BLaER1 (cell line): ENCODE data around the gene LHFPL6.

ENCODE experiments used
- H3K27ac ChIP-seq: shearing (Covaris generic); formaldehyde crosslinking; 2 replicates; pipeline ENCODE4 v1.8.1; 2022
- H3K27me3 ChIP-seq: shearing (Covaris generic); formaldehyde crosslinking; 2 replicates; pipeline ENCODE4 v1.8.1; 2022
- H3K36me3 ChIP-seq: shearing (Covaris generic); formaldehyde crosslinking; 2 replicates; pipeline ENCODE4 v1.8.1; 2022
- H3K4me1 ChIP-seq: shearing (Covaris generic); formaldehyde crosslinking; 2 replicates; pipeline ENCODE4 v1.8.1; 2022
- H3K4me2 ChIP-seq: shearing (Covaris generic); formaldehyde crosslinking; 2 replicates; pipeline ENCODE4 v1.8.1; 2022
- H3K4me3 ChIP-seq: shearing (Covaris generic); formaldehyde crosslinking; 2 replicates; pipeline ENCODE4 v1.8.1; 2022
- H3K9ac ChIP-seq: shearing (Covaris generic); formaldehyde crosslinking; 2 replicates; pipeline ENCODE4 v1.8.1; 2022
- H3K9me3 ChIP-seq: shearing (Covaris generic); formaldehyde crosslinking; 2 replicates; pipeline ENCODE4 v1.8.1; 2022
- H4K20me1 ChIP-seq: shearing (Covaris generic); formaldehyde crosslinking; 2 replicates; pipeline ENCODE4 v1.8.1; 2022
- Cebpa-rat ChIP-seq: shearing (Covaris generic); IDR thresholded peaks from 2 replicates; pipeline ENCODE4 v1.8.1; 2022

The LHFPL6 gene

DNA sequence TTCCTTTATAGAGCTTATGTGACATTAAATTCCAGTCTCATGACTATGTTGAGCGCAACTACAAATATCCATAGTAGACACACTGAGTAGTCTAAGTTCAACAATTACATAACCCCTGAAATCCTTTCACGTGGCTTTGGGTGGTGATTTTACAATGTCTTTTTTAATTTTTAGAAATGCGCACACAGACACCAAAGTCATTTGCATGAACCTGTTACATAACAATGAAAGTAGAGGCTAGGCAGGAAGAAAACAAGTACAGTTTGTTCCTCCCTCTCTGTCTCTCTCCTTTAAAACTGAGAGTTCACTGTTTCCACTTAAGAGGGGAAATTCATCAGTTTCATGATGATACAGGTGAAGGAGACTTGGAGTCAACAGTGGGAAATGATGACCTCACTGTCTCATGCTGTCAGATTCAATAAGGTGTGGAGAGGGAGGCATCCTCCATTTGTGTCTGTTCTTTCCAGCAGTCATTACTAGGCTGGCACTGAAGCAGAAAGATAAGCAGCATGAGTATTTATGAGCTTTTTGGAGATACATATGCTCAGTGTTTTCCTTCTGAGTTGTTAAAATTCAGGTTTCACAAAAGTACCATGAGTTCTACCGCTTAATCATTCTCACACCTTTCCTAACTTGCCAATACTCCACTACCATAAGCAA lies 201.8 kb downstream of the LHFPL6 start:
- Histone ChIP-seq H3K4me1 (peaks cover 7% of the 10 kb centered on the region), H3K9ac (no peak overlapping the region), H3K4me3 (no peak overlapping the region), H3K4me2 (no peak overlapping the region), H3K9me3 (no peaks in the 10 kb centered on the region), H3K36me3 (no peaks in the 10 kb centered on the region), H3K27ac (no peak overlapping the region), H4K20me1 (no peaks in the 10 kb centered on the region), H3K27me3 (no peaks in the 10 kb centered on the region)
- TF ChIP-seq Cebpa-rat: no peak

GRCh38 chr13:39399102-39399501 lies 203.9 kb downstream of the LHFPL6 start:
- H3K4me3 ChIP-seq: no peak overlapping the region
- H3K9me3 ChIP-seq: no peaks in the 10 kb centered on the region
- peaks cover 7% of the 10 kb centered on the region for H3K4me1 ChIP-seq
- H4K20me1 ChIP-seq: no peaks in the 10 kb centered on the region
- no peak overlapping the region for H3K9ac ChIP-seq
- no peaks in the 10 kb centered on the region for H3K36me3 ChIP-seq
- H3K27me3 ChIP-seq: no peaks in the 10 kb centered on the region
- TF ChIP-seq Cebpa-rat: no peak
- no peak overlapping the region for H3K4me2 ChIP-seq
- H3K27ac ChIP-seq: no peak overlapping the region

DNA sequence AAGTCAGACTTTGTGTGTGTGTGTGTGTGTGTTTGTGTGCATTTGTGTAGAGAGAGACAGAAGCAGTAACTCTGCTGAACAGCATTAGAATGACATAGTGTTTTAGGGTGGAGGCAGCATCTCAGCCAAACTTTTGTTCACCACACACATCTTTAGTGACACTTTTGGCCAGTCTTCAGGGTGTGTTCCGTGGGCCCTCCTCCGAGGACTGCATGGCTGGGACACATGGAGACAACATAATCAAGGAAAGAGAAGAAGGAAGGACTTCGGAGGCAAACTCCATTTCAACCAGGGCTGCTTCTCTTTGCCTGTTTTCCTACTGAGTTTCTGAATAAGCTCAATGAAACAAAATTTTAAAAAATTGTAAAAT lies 205.1 kb downstream of the LHFPL6 start:
- no peak for TF ChIP-seq Cebpa-rat
- Histone ChIP-seq H3K27me3 (no peaks in the 10 kb centered on the region), H3K9me3 (no peaks in the 10 kb centered on the region), H3K4me2 (no peak overlapping the region), H3K4me3 (no peak overlapping the region), H3K4me1 (peaks cover 7% of the 10 kb centered on the region), H3K36me3 (no peaks in the 10 kb centered on the region), H3K27ac (no peak overlapping the region), H4K20me1 (no peaks in the 10 kb centered on the region), H3K9ac (no peak overlapping the region)

- no peak overlapping the region for H3K4me3 ChIP-seq
- TF ChIP-seq Cebpa-rat: no peak
- H3K36me3 ChIP-seq: no peaks in the 10 kb centered on the region
- H4K20me1 ChIP-seq: no peaks in the 10 kb centered on the region
- no peak overlapping the region for H3K27ac ChIP-seq
- H3K9ac ChIP-seq: no peak overlapping the region
- H3K4me2 ChIP-seq: peak overlapping the region; percentile 4; the same call in 1 of the 2 replicates
- H3K4me1 ChIP-seq: peaks cover 7% of the 10 kb centered on the region
- H3K27me3 ChIP-seq: no peaks in the 10 kb centered on the region
- no peaks in the 10 kb centered on the region for H3K9me3 ChIP-seq
Measured at GRCh38 chr13:39397226-39397895, 205.6 kb downstream of the LHFPL6 start.

- no peak overlapping the region for H3K27ac ChIP-seq
- no peaks in the 10 kb centered on the region for H3K9me3 ChIP-seq
- peaks cover 7% of the 10 kb centered on the region for H3K4me1 ChIP-seq
- H4K20me1 ChIP-seq: no peaks in the 10 kb centered on the region
- H3K9ac ChIP-seq: no peak overlapping the region
- H3K27me3 ChIP-seq: no peaks in the 10 kb centered on the region
- H3K4me2 ChIP-seq: no peak overlapping the region
- H3K4me3 ChIP-seq: no peak overlapping the region
- no peak for TF ChIP-seq Cebpa-rat
- no peaks in the 10 kb centered on the region for H3K36me3 ChIP-seq
Measured at GRCh38 chr13:39394796-39395678, 208.0 kb downstream of the LHFPL6 start.

DNA sequence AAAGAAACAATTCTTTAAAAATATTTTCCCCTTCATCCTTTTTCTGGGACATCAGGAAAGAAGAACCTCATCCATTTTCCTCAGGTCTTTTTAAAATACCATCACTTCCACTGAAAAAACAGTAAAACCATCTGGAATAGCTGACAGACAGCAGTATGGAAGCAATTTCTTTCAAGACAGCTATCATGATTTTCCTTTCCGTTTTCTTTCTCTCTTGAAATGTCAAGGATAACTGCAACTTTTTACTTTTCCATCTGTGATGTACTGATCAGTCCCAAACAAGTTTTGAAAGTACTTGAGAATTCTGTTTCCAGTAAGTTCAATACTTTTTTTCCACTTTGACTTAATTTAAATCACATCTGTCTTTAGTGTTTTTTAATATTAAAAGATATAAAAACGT lies 211.2 kb downstream of the LHFPL6 start:
- H3K4me1 ChIP-seq: no peaks in the 10 kb centered on the region
- H3K4me2 ChIP-seq: no peak overlapping the region
- H4K20me1 ChIP-seq: no peaks in the 10 kb centered on the region
- H3K27ac ChIP-seq: no peak overlapping the region
- H3K4me3 ChIP-seq: no peak overlapping the region
- H3K9ac ChIP-seq: no peak overlapping the region
- H3K9me3 ChIP-seq: no peaks in the 10 kb centered on the region
- H3K36me3 ChIP-seq: no peaks in the 10 kb centered on the region
- no peak for TF ChIP-seq Cebpa-rat
- H3K27me3 ChIP-seq: no peaks in the 10 kb centered on the region

DNA sequence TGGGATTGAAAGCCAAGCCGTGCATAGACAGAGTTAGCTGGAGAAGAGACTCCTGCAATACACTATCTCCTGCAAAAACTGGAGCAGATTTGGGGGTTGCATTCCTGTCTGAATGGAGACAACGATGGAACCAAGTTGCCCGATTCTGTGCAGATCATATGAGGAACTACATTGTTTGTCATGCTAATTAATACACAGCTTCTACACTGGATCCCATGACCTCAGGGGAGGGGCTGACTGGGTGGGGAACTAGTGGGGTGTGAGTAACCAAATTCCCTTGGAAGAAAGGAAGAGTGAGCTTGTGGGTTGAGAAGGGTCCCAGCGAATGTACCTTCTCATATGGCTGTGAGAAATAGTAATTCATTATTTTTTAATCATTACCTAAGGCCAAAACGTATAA lies 214.0 kb downstream of the LHFPL6 start:
- H3K4me2 ChIP-seq: no peak overlapping the region
- no peaks in the 10 kb centered on the region for H4K20me1 ChIP-seq
- no peaks in the 10 kb centered on the region for H3K9me3 ChIP-seq
- no peak overlapping the region for H3K4me3 ChIP-seq
- no peak overlapping the region for H3K9ac ChIP-seq
- TF ChIP-seq Cebpa-rat: no peak
- no peaks in the 10 kb centered on the region for H3K36me3 ChIP-seq
- no peak overlapping the region for H3K27ac ChIP-seq
- no peaks in the 10 kb centered on the region for H3K27me3 ChIP-seq
- H3K4me1 ChIP-seq: no peaks in the 10 kb centered on the region

GRCh38 chr13:39385621-39386231 lies 217.3 kb downstream of the LHFPL6 start:
- Histone ChIP-seq H3K27ac (no peak overlapping the region), H3K4me1 (no peaks in the 10 kb centered on the region), H3K4me2 (no peak overlapping the region), H3K9ac (no peak overlapping the region), H4K20me1 (no peaks in the 10 kb centered on the region), H3K27me3 (no peaks in the 10 kb centered on the region), H3K4me3 (no peak overlapping the region), H3K36me3 (no peaks in the 10 kb centered on the region), H3K9me3 (no peaks in the 10 kb centered on the region)
- TF ChIP-seq Cebpa-rat: no peak

DNA sequence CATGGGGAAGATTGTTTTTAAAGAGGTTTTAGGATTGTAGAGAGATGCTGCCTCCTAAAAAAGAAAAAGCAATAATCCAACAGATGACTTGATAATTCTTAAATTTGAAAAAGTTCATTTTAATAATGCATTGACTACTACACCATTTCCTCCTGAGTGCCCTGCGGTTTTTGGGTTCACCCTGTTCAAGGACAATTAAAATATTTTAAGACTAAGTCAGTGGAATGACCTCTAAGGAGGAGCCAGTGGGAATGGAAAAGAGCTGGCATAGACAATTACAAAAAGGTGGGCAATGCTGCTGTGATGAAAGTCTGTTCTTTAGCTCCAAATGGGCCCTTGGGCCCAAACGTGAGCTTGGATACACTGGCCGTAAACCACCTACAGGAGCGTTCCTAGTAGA lies 217.8 kb downstream of the LHFPL6 start:
- Histone ChIP-seq H3K4me3 (no peak overlapping the region), H3K27ac (no peak overlapping the region), H4K20me1 (no peaks in the 10 kb centered on the region), H3K27me3 (no peaks in the 10 kb centered on the region), H3K36me3 (no peaks in the 10 kb centered on the region), H3K9me3 (no peaks in the 10 kb centered on the region), H3K4me1 (no peaks in the 10 kb centered on the region), H3K4me2 (no peak overlapping the region), H3K9ac (no peak overlapping the region)
- TF ChIP-seq Cebpa-rat: no peak
